ENCODE data around the gene SCAF8.
"Not testable (repeated sequence)": the region's sequence is repeated elsewhere in the genome, so short reads cannot be mapped to it uniquely, and the experiment has no call there.

The SCAF8 gene

DNA sequence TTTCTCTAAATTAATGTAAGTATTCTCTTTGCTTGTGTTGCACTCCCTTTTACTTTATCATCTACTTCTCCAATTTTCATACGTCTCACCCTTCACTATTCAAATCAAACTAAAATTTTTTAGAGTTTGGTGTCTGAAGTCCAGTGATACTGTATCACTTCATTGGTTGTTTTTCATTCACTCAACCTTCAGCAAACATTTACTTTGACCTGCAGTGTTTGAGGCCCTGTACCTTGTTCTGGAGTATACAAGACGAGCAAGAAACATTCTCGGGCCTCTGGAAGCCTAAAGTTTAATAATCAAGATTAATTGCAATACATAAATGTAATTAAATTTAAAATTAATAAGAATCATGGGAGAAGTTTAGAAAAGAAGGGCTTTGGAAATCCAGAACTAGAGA, 64.6 kb downstream of the SCAF8 start:
- Histone ChIP-seq H3K36me3 (peaks cover 65% of the 10 kb centered on the region), H3K4me3 (ENCODE audit: low read depth in 1 of 2, low read length in 1 of 2) (no peak overlapping the region), H3K27ac (no peak overlapping the region), H3K9me3 (no peaks in the 10 kb centered on the region), H3K4me1 (ENCODE audit: control insufficient read depth in 1 of 2, insufficient read depth in 1 of 2, low read depth in 1 of 2, low read length in 1 of 2) (no peaks in the 10 kb centered on the region), H3K27me3 (no peaks in the 10 kb centered on the region)
- TF ChIP-seq, protein P1, sequence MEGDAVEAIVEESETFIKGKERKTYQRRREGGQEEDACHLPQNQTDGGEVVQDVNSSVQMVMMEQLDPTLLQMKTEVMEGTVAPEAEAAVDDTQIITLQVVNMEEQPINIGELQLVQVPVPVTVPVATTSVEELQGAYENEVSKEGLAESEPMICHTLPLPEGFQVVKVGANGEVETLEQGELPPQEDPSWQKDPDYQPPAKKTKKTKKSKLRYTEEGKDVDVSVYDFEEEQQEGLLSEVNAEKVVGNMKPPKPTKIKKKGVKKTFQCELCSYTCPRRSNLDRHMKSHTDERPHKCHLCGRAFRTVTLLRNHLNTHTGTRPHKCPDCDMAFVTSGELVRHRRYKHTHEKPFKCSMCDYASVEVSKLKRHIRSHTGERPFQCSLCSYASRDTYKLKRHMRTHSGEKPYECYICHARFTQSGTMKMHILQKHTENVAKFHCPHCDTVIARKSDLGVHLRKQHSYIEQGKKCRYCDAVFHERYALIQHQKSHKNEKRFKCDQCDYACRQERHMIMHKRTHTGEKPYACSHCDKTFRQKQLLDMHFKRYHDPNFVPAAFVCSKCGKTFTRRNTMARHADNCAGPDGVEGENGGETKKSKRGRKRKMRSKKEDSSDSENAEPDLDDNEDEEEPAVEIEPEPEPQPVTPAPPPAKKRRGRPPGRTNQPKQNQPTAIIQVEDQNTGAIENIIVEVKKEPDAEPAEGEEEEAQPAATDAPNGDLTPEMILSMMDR (IDR thresholded peaks at IDR 0.05), result no peak

GRCh38 chr6:154800338-154800737, 67.1 kb downstream of the SCAF8 start:
- TF ChIP-seq, protein P1 (IDR thresholded peaks at IDR 0.05), result no peak
- Histone ChIP-seq H3K27ac (no peak overlapping the region), H3K9me3 (no peaks in the 10 kb centered on the region), H3K27me3 (no peaks in the 10 kb centered on the region), H3K4me1 (ENCODE audit: control insufficient read depth in 1 of 2, insufficient read depth in 1 of 2, low read depth in 1 of 2, low read length in 1 of 2) (no peaks in the 10 kb centered on the region), H3K36me3 (peaks cover 62% of the 10 kb centered on the region), H3K4me3 (ENCODE audit: low read depth in 1 of 2, low read length in 1 of 2) (no peak overlapping the region)

DNA sequence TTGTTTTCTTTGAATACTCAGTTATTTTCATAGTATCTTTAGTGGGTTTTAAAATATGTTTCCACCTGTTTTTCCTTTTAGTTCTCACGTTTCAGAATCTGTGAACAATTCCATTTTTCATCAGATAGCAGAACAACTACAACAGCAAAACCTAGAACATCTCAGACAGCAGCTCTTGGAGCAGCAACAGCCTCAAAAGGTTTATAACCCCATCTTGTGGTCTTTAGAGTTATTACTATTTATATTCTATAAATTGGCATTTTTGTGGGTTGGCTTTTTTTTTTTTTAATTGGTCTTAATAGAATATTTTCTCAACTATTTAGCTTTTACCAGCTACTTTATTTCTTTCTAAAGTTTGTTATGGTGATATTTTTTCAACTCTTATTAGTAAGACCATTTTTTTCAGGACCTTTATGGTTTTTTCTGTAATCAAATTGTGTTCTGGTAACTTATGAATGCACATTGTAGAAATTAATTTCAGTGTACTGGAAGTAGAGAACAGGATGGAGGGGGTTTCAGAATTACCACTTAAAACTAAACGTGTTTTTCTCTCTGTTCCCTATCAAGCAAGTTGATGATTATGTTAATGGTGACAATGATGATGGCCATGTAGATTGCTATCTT, 72.2 kb downstream of the SCAF8 start:
- Histone ChIP-seq H3K36me3 (peaks cover 75% of the 10 kb centered on the region), H3K9me3 (no peaks in the 10 kb centered on the region), H3K27me3 (no peaks in the 10 kb centered on the region), H3K4me3 (ENCODE audit: low read depth in 1 of 2, low read length in 1 of 2) (no peak overlapping the region), H3K4me1 (ENCODE audit: control insufficient read depth in 1 of 2, insufficient read depth in 1 of 2, low read depth in 1 of 2, low read length in 1 of 2) (no peaks in the 10 kb centered on the region), H3K27ac (no peak overlapping the region)
- TF ChIP-seq, protein P1 (IDR thresholded peaks at IDR 0.05), result no peak

GRCh38 chr6:154806804-154807203, 73.6 kb downstream of the SCAF8 start:
- TF ChIP-seq, protein P1 (IDR thresholded peaks at IDR 0.05), result no peak
- H3K27me3 ChIP-seq, result no peaks in the 10 kb centered on the region
- H3K27ac ChIP-seq, result no peak overlapping the region
- H3K36me3 ChIP-seq, result peaks cover 82% of the 10 kb centered on the region
- no peaks in the 10 kb centered on the region for H3K9me3 ChIP-seq
- no peaks in the 10 kb centered on the region for H3K4me1 ChIP-seq (ENCODE audit: control insufficient read depth in 1 of 2, insufficient read depth in 1 of 2, low read depth in 1 of 2, low read length in 1 of 2)
- H3K4me3 ChIP-seq (ENCODE audit: low read depth in 1 of 2, low read length in 1 of 2), result no peak overlapping the region

GRCh38 chr6:154811663-154812062, 78.4 kb downstream of the SCAF8 start:
- H3K4me3 ChIP-seq (ENCODE audit: low read depth in 1 of 2, low read length in 1 of 2); H3K9me3 ChIP-seq; H3K4me1 ChIP-seq (ENCODE audit: control insufficient read depth in 1 of 2, insufficient read depth in 1 of 2, low read depth in 1 of 2, low read length in 1 of 2); H3K27ac ChIP-seq; H3K27me3 ChIP-seq: not testable (repeated sequence)
- H3K36me3 ChIP-seq, result peaks cover 93% of the 10 kb centered on the region

DNA sequence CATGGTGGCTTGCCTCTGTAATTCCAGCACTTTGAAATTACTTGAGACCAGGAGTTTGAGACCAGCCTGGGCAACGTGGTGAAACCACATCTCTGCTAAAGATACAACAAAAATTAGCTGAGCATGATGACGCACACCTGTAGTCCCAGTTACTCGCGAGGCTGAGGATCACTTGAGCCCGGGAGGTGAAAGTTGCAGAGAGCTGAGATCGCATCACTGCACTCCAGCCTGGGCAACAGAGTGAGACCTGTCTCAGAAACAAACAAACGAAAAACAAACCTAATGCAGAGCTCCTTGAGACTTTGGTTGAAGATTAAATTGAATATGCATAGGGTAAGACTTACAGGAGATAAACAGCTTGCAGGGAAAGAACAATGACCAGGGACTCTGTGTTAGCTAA, 80.8 kb downstream of the SCAF8 start:
- Histone ChIP-seq H3K4me3 (ENCODE audit: low read depth in 1 of 2, low read length in 1 of 2) (no peak overlapping the region), H3K36me3 (peaks cover 94% of the 10 kb centered on the region), H3K4me1 (ENCODE audit: control insufficient read depth in 1 of 2, insufficient read depth in 1 of 2, low read depth in 1 of 2, low read length in 1 of 2) (no peaks in the 10 kb centered on the region), H3K27ac (no peak overlapping the region), H3K9me3 (no peaks in the 10 kb centered on the region), H3K27me3 (no peaks in the 10 kb centered on the region)
- TF ChIP-seq, protein P1 (IDR thresholded peaks at IDR 0.05), result no peak
